Neural progenitor cell (in vitro differentiated cells): ENCODE data around the gene SLC5A2. TPM values are rescaled to one million over a fixed set of nuclear protein-coding genes. Genes with fewer than 3 reads are reported as not detected.

Source experiments
- DNase-seq: peaks from one replicate; pipeline ENCODE4 v3.0.0-alpha.2; 2016; ENCODE audit warnings: low spot score
- H2AFZ ChIP-seq: fragments of 200-600 bp; sonication (generic); replicated peaks from 2 replicates; pipeline ENCODE4 v1.6.1; 2016; ENCODE audit warnings: antibody characterized with exemption
- H3F3A ChIP-seq: fragments of 200-600 bp; sonication (generic); 2 replicates; pipeline ENCODE4 v1.6.1; 2016; ENCODE audit warnings: antibody characterized with exemption, low read depth
- H3K27ac ChIP-seq: fragments of 200-600 bp; sonication (generic); 2 replicates; pipeline ENCODE4 v1.5.1; 2016; ENCODE audit warnings: mild to moderate bottlenecking
- H3K27me3 ChIP-seq: fragments of 200-600 bp; sonication (generic); 2 replicates; pipeline ENCODE4 v1.6.1; 2016; ENCODE audit warnings: mild to moderate bottlenecking, moderate library complexity
- H3K36me3 ChIP-seq: fragments of 200-600 bp; sonication (generic); 2 replicates; pipeline ENCODE4 v1.5.1; 2016
- H3K4me1 ChIP-seq: fragments of 200-600 bp; sonication (generic); 2 replicates; pipeline ENCODE4 v1.6.1; 2016; ENCODE audit warnings: mixed run types
- H3K4me2 ChIP-seq: fragments of 200-600 bp; sonication (generic); 2 replicates; pipeline ENCODE4 v1.6.1; 2016
- H3K4me3 ChIP-seq: fragments of 200-600 bp; sonication (generic); 2 replicates; pipeline ENCODE4 v1.5.1; 2016
- H3K79me2 ChIP-seq: fragments of 200-600 bp; sonication (generic); 2 replicates; pipeline ENCODE4 v1.6.1; 2016; ENCODE audit warnings: low read depth
- H3K9ac ChIP-seq: fragments of 200-600 bp; sonication (generic); 2 replicates; pipeline ENCODE4 v1.6.1; 2016
- H3K9me3 ChIP-seq: fragments of 200-600 bp; sonication (generic); 2 replicates; pipeline ENCODE4 v1.5.1; 2016; ENCODE audit warnings: low read depth
- H4K20me1 ChIP-seq: fragments of 200-600 bp; sonication (generic); 2 replicates; pipeline ENCODE4 v1.6.1; 2016; ENCODE audit warnings: low read depth
- H3K27ac Mint-ChIP-seq: 3 replicates; pipeline ENCODE4 v1.8.0; 2021; ENCODE audit warnings: mixed read lengths
- H3K27me3 Mint-ChIP-seq: 2 replicates; pipeline ENCODE4 v1.8.0; 2022; ENCODE audit warnings: low read depth, mild to moderate bottlenecking, inconsistent platforms, moderate library complexity, mixed read lengths; ENCODE audit not compliant: insufficient read depth
- H3K36me3 Mint-ChIP-seq: 3 replicates; pipeline ENCODE4 v1.8.0; 2021; ENCODE audit warnings: mixed read lengths
- H3K4me1 Mint-ChIP-seq: 3 replicates; pipeline ENCODE4 v1.8.0; 2021; ENCODE audit warnings: mixed read lengths
- H3K4me3 Mint-ChIP-seq: 3 replicates; pipeline ENCODE4 v1.8.0; 2021; ENCODE audit warnings: mild to moderate bottlenecking, moderate library complexity, mixed read lengths
- H3K9me3 Mint-ChIP-seq: 3 replicates; pipeline ENCODE4 v1.8.0; 2020; ENCODE audit warnings: mixed read lengths
- EZH2 ChIP-seq: fragments of 200-600 bp; sonication (generic); IDR thresholded peaks from 2 replicates; pipeline ENCODE4 v1.6.1; 2017; ENCODE audit warnings: antibody characterized with exemption, mild to moderate bottlenecking, moderate library complexity
- EZH2phosphoT487 ChIP-seq: fragments of 200-600 bp; sonication (generic); IDR thresholded peaks from 2 replicates; pipeline ENCODE4 v1.6.1; 2017; ENCODE audit warnings: antibody characterized with exemption
- total RNA-seq: library from RNA; depleted of rRNA; stranded (reverse); fragments of >200 nt; gene quantifications from 2 replicates; pipeline ENCODE4 v1.2.3, GENCODE V29; 2015; ENCODE audit warnings: low replicate concordance
- TF ChIP-seq, protein P1 (sequence below): fragments of 200-600 bp; sonication (generic); IDR thresholded peaks from 2 replicates; pipeline ENCODE4 v1.5.1; 2017; ENCODE audit warnings: antibody characterized with exemption, mild to moderate bottlenecking

SLC5A2 gene
- total RNA-seq, 1 donor from 2014 or later, result not detected

DNA sequence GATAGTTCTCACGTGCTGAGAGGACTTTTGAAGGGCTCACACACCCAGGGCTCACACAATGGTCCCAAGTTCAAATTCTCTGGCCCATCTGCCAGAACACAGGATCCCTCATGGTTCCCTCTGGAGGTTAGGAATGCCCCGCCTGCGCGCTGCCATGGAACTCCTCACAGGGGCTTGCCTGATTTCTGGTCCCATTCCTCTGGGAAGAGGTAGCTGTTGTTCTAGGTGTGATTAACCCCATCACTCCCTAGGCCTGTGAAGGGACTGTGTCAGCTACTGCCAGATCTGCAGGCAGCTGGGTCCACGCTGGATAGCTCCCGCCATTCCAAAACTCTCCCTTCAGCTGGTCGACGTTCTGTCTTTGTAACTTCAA is 25.9 kb upstream of the SLC5A2 start:
- no peak overlapping the region for H3K27ac Mint-ChIP-seq
- H3K27me3 ChIP-seq, result no peaks in the 10 kb centered on the region
- H3K4me1 ChIP-seq, result peaks cover 23% of the 10 kb centered on the region
- H2AFZ ChIP-seq, result no peak overlapping the region
- H3K9me3 Mint-ChIP-seq, result no peaks in the 10 kb centered on the region
- H3K27ac ChIP-seq, result no peak overlapping the region
- no peak overlapping the region for H3K4me3 ChIP-seq
- peaks cover 34% of the 10 kb centered on the region for H3K79me2 ChIP-seq
- H3K9ac ChIP-seq, result no peak overlapping the region
- peaks cover 47% of the 10 kb centered on the region for H3F3A ChIP-seq
- peaks cover 63% of the 10 kb centered on the region for H4K20me1 ChIP-seq
- no peak for DNase-seq
- TF ChIP-seq EZH2, result no peak
- TF ChIP-seq EZH2phosphoT487, result no peak
- TF ChIP-seq, protein P1, sequence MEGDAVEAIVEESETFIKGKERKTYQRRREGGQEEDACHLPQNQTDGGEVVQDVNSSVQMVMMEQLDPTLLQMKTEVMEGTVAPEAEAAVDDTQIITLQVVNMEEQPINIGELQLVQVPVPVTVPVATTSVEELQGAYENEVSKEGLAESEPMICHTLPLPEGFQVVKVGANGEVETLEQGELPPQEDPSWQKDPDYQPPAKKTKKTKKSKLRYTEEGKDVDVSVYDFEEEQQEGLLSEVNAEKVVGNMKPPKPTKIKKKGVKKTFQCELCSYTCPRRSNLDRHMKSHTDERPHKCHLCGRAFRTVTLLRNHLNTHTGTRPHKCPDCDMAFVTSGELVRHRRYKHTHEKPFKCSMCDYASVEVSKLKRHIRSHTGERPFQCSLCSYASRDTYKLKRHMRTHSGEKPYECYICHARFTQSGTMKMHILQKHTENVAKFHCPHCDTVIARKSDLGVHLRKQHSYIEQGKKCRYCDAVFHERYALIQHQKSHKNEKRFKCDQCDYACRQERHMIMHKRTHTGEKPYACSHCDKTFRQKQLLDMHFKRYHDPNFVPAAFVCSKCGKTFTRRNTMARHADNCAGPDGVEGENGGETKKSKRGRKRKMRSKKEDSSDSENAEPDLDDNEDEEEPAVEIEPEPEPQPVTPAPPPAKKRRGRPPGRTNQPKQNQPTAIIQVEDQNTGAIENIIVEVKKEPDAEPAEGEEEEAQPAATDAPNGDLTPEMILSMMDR, result no peak
- no peaks in the 10 kb centered on the region for H3K27me3 Mint-ChIP-seq
- no peaks in the 10 kb centered on the region for H3K9me3 ChIP-seq
- peak overlapping the region; percentile 93 for H3K4me3 Mint-ChIP-seq
- no peaks in the 10 kb centered on the region for H3K36me3 Mint-ChIP-seq
- H3K4me2 ChIP-seq, result peak overlapping the region; percentile 98
- no peaks in the 10 kb centered on the region for H3K36me3 ChIP-seq
- peaks cover 43% of the 10 kb centered on the region for H3K4me1 Mint-ChIP-seq

DNA sequence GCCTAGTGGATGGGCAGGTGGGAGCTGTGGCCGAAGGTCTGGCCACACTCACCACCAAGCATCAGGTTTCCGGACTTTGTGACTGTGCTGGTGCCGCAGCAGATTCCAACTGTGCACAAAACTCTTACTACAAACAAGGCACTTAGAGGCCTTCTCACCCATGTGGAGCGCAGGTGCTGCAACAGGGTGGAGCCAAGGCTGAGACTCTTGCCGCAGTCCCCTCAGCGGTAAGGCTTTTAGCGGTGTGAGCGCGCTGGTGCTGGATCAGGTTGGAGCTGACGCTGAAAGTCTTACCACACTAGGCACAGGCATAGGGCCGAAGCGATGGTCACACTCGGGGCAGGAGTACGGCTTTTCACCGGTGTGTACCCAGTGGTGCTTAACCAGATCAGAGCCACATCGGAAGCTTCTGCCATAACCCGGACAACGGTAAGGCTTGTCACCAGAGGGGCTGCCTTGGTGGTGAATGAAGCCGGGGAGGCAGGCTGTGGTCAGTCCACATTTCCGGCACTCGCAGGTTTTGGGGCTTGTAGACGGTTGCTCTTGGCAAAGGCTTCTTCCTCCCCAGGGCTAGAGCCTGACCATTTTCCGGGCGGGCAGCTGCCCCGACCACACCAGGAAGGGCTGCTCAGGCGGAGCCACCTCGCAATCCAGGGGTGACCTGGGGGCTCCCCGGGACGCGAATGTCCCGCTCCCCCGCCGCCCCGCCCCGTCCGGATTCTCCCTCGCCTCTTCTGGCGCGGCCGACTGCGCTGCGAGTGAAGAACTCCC is 24.7 kb upstream of the SLC5A2 start:
- H3K79me2 ChIP-seq, result peaks cover 34% of the 10 kb centered on the region
- peak overlapping the region; percentile 88 for H2AFZ ChIP-seq
- H3K36me3 Mint-ChIP-seq, result no peaks in the 10 kb centered on the region
- peaks cover 36% of the 10 kb centered on the region for H3K4me1 Mint-ChIP-seq
- H3K4me1 ChIP-seq, result peaks cover 17% of the 10 kb centered on the region
- H3K9me3 Mint-ChIP-seq, result no peaks in the 10 kb centered on the region
- H3K9ac ChIP-seq, result peak overlapping the region; percentile 48
- no peaks in the 10 kb centered on the region for H3K9me3 ChIP-seq
- no peak for TF ChIP-seq EZH2
- TF ChIP-seq, protein P1, result no peak
- no peak for TF ChIP-seq EZH2phosphoT487
- no peaks in the 10 kb centered on the region for H3K27me3 ChIP-seq
- H3K27ac ChIP-seq, result peak overlapping the region; percentile 97
- peak overlapping the region; percentile 98 for H3K4me2 ChIP-seq
- peak overlapping the region; percentile 93 for H3K4me3 Mint-ChIP-seq
- no peaks in the 10 kb centered on the region for H3K27me3 Mint-ChIP-seq
- peaks cover 53% of the 10 kb centered on the region for H4K20me1 ChIP-seq
- H3F3A ChIP-seq, result peaks cover 39% of the 10 kb centered on the region
- no peaks in the 10 kb centered on the region for H3K36me3 ChIP-seq
- DNase-seq, result peak; percentile 69
- H3K27ac Mint-ChIP-seq, result peak overlapping the region; percentile 34
- peak overlapping the region; percentile 70 for H3K4me3 ChIP-seq

DNA sequence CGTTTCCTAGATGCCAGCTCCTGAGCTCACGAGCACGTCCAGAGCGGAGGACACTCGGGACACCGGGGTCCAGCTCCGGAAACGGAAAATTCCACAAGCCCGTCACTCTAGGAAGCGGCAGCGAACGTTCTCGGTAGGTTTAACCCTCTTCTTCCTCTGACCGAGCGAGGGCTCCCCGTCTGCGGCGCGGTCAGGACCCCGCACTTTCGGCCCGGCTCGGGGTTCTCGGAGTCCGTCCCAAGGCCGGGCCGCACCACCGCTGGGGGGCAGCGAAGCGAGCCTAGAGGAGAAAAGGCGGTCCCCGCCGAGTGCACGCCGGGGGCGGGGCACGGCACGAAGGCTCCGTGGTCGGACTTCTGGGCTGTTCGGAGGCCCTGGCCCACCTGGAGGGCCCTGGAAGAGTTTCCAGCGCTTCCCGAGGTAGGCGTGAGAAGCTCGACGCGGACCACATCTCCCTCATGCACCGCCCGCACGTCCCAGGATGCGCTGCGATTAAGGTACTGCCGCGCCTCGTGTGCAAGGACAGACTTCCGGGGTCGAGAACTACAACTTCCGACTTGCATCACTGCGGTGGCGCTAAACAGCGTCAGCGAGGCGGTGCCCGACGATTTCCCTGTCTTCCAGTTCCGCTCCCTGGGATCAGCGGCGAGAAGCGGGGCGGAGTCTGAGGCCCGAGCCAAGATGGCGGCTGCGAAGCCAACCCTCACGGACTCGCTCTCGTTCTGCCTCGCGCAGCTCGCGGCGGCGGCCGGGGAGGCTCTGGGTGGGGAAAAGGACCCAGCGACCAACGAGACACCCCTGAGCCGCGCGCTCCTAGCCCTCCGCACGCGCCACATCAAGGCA is 23.9 kb upstream of the SLC5A2 start, which contains the start of gene ARMC5:
ARMC5 (plus strand) TSS at position 658 of the 843 bp plus-strand sequence; CDS start at position 682, 24 bp downstream.
- Mint-ChIP-seq H3K36me3 (no peaks in the 10 kb centered on the region), H3K4me1 (peaks cover 28% of the 10 kb centered on the region), H3K4me3 (peak within 1 kb of the TSS; percentile 93), H3K9me3 (no peaks in the 10 kb centered on the region), H3K27ac (peak within 1 kb of the TSS; percentile 93), H3K27me3 (no peaks in the 10 kb centered on the region)
- DNase-seq, result peak; percentile 99
- peaks cover 45% of the 10 kb centered on the region for H4K20me1 ChIP-seq
- H3K79me2 ChIP-seq, result peaks cover 34% of the 10 kb centered on the region
- no peaks in the 10 kb centered on the region for H3K9me3 ChIP-seq
- TF ChIP-seq EZH2 (peak; percentile 35), EZH2phosphoT487 (no peak)
- TF ChIP-seq, protein P1, result peak; percentile 61
- H3K9ac ChIP-seq, result peak within 1 kb of the TSS; percentile 96
- no peaks in the 10 kb centered on the region for H3K36me3 ChIP-seq
- H3K27me3 ChIP-seq, result no peaks in the 10 kb centered on the region
- H3F3A ChIP-seq, result peaks cover 31% of the 10 kb centered on the region
- peak within 1 kb of the TSS; percentile 98 for H3K4me2 ChIP-seq
- peaks cover 9% of the 10 kb centered on the region for H3K4me1 ChIP-seq
- peak within 1 kb of the TSS; percentile 70 for H3K4me3 ChIP-seq
- peak within 1 kb of the TSS; percentile 97 for H3K27ac ChIP-seq
- peak within 1 kb of the TSS; percentile 88 for H2AFZ ChIP-seq
